HepG2 (cell line): ENCODE data around the gene MAGI1. TPM values are rescaled to one million over a fixed set of nuclear protein-coding genes. Genes with fewer than 3 reads are reported as not detected.

Experiments
- ATAC-seq: fragments of 200-7000 bp; cut with Tn5 transposase; 3 replicates; pipeline ENCODE4 v1.9.1; 2020; ENCODE audit warnings: mild to moderate bottlenecking, moderate library complexity
- BruUV-seq: library from RNA; stranded (reverse); fragments of 400-500 nt; replicated peaks from 2 replicates; lab custom pipeline; 2021; lab: Mats Ljungman, UMichigan
- CTCF ChIA-PET: fragments of 300-600 bp; formaldehyde crosslinking; extraction: SDS; loops from one replicate; lab custom pipeline; 2021; ENCODE audit warnings: low total read pairs, inconsistent platforms, low intra/inter-chr PET ratio; lab: Yijun Ruan, JAX
- POLR2A ChIA-PET: fragments of 350-600 bp; sonication (Branson Sonifier 250); formaldehyde crosslinking; loops from one replicate; lab custom pipeline; 2020; ENCODE audit warnings: antibody characterized with exemption, inconsistent platforms; lab: Yijun Ruan, JAX
- DNase-seq: peaks from one replicate; pipeline ENCODE4 v3.0.0-alpha.2; 2015; ENCODE audit warnings: low spot score
- FAIRE-seq: peaks from 3 replicates; lab custom pipeline; 2011; peaks lifted over from hg19 to GRCh38; lab: Jason Lieb, UNC
- H2AFZ ChIP-seq: one replicate; pipeline ENCODE4 v1.6.1; 2011; ENCODE audit warnings: low read length, inconsistent platforms
- H3K27ac ChIP-seq: fragments of 300-600 bp; 3 replicates; pipeline ENCODE4 v1.8.0; 2011; ENCODE audit warnings: mixed run types, mild to moderate bottlenecking, mixed read lengths, low read length, inconsistent platforms; ENCODE audit not compliant: insufficient read depth; ENCODE audit errors: extremely low read length
- H3K27me3 ChIP-seq, 2 experiments: fragments of 200-600 bp in 1 of 2; 2 replicates in 1 of 2; 3 replicates in 1 of 2; pipeline versions ENCODE4 v1.6.0 to v1.8.0; 2011; ENCODE audit warnings: low read length in 2 of 2, mild to moderate bottlenecking in 2 of 2, moderate library complexity in 2 of 2, inconsistent platforms in 1 of 2; ENCODE audit not compliant: insufficient read depth in 2 of 2, control insufficient read depth in 1 of 2
- H3K36me3 ChIP-seq, 2 experiments: fragments of 200-600 bp in 1 of 2; replicated peaks in 1 of 2; 2 replicates in 1 of 2; 3 replicates in 1 of 2; pipeline versions ENCODE4 v1.5.1 to v1.8.0; 2011; ENCODE audit warnings: low read length in 2 of 2, inconsistent platforms in 1 of 2; ENCODE audit not compliant: insufficient read depth in 2 of 2, control insufficient read depth in 1 of 2
- H3K4me1 ChIP-seq: 2 replicates; pipeline ENCODE4 v1.5.1; 2012; ENCODE audit warnings: low read length, inconsistent platforms; ENCODE audit not compliant: insufficient read depth
- H3K4me2 ChIP-seq: 2 replicates; pipeline ENCODE4 v1.6.0; 2011; ENCODE audit warnings: low read depth, low read length, inconsistent platforms
- H3K4me3 ChIP-seq, 3 experiments: fragments of 200-600 bp in 1 of 3; sonication (generic), shearing (Covaris generic) in 1 of 3; replicated peaks in 1 of 3; 2 replicates each; pipeline ENCODE4 v1.5.1; 2011 to 2016; ENCODE audit warnings: low read length in 3 of 3, inconsistent platforms in 2 of 3, low read depth in 2 of 3, mild to moderate bottlenecking in 2 of 3, control low read depth in 1 of 3, mixed read lengths in 1 of 3; ENCODE audit not compliant: insufficient read depth in 1 of 3
- H3K79me2 ChIP-seq: one replicate; pipeline ENCODE4 v1.6.1; 2011; ENCODE audit warnings: low read length, inconsistent platforms; ENCODE audit not compliant: insufficient read depth
- H3K9ac ChIP-seq: 2 replicates; pipeline ENCODE4 v1.6.0; 2011; ENCODE audit warnings: mild to moderate bottlenecking, low read depth, low read length, inconsistent platforms; ENCODE audit not compliant: insufficient read depth
- H3K9me3 ChIP-seq: 2 replicates; pipeline ENCODE4 v1.5.1; 2012; ENCODE audit warnings: mild to moderate bottlenecking, low read length
- H4K20me1 ChIP-seq: 2 replicates; pipeline ENCODE4 v1.6.0; 2011; ENCODE audit warnings: inconsistent platforms, mild to moderate bottlenecking, low read length, moderate library complexity; ENCODE audit not compliant: insufficient read depth
- DPF2 ChIP-seq: sonication (generic); formaldehyde crosslinking; IDR thresholded peaks from 2 replicates; pipeline ENCODE4 v1.4.0; 2020; ENCODE audit warnings: mild to moderate bottlenecking, low read depth, missing genetic modification reagents, borderline replicate concordance
- KAT8 ChIP-seq: IDR thresholded peaks from 2 replicates; pipeline ENCODE4 v1.6.1; 2016; ENCODE audit warnings: missing genetic modification reagents, missing compliant biosample characterization
- MYNN ChIP-seq: sonication (generic); formaldehyde crosslinking; IDR thresholded peaks from 2 replicates; pipeline ENCODE4 v1.4.0; 2020; ENCODE audit warnings: mild to moderate bottlenecking, low read depth, missing genetic modification reagents
- NR2F2 ChIP-seq: IDR thresholded peaks from 2 replicates; pipeline ENCODE4 v1.6.1; 2012; ENCODE audit warnings: low read depth, inconsistent platforms, borderline replicate concordance
- REL ChIP-seq: sonication (generic); formaldehyde crosslinking; conservative IDR thresholded peaks from 2 replicates; pipeline ENCODE4 v1.8.0; 2022; ENCODE audit warnings: mild to moderate bottlenecking, missing genetic modification reagents, moderate library complexity
- RNF2 ChIP-seq: fragments of 450-650 bp; conservative IDR thresholded peaks from 2 replicates; pipeline ENCODE4 v1.6.1; 2016; ENCODE audit warnings: low read depth
- ZMYM4 ChIP-seq: sonication (generic); formaldehyde crosslinking; IDR thresholded peaks from 2 replicates; pipeline ENCODE4 v1.8.1; 2023; ENCODE audit warnings: mild to moderate bottlenecking, missing genetic modification reagents
- ZNF207 ChIP-seq: fragments of 450-650 bp; IDR thresholded peaks from 2 replicates; pipeline ENCODE4 v1.6.1; 2016; ENCODE audit warnings: antibody characterized with exemption, borderline replicate concordance
- ZNF282 ChIP-seq: fragments of 450-650 bp; IDR thresholded peaks from 2 replicates; pipeline ENCODE4 v1.6.1; 2018; ENCODE audit not compliant: partially characterized antibody
- WGBS: methylation state at CpG from one replicate; pipeline ENCODE4 v1.1.6; 2017; ENCODE audit warnings: low lambda C conversion rate; 5-methylcytosine and 5-hydroxymethylcytosine counted together
- in situ Hi-C: cut with HindIII; loops from 2 replicates; pipeline ENCODE4 v1.10.0; 2017; ENCODE audit warnings: low pct_unique_long_range_greater_than_20kb; ENCODE audit not compliant: extremely low pct_ligation_motif_present
- intact Hi-C: fragments of 100-400 bp; cut with micrococcal nuclease; formaldehyde crosslinking; loops from one replicate; pipeline ENCODE4 v1.10.0; 2022; ENCODE audit not compliant: unreplicated experiment
- polyA plus RNA-seq, 8 experiments: library from polyadenylated mRNA; depleted of rRNA in 3 of 8; stranded (reverse) in 7 of 8; unstranded in 1 of 8; fragments of >200 nt; fragmentation: Illumina TruSeq in 4 of 8; extraction: Trizol in 4 of 8; gene quantifications; 2 replicates each; pipeline versions ENCODE4 v1.2.1 to v1.2.3, GENCODE V29; 2011 to 2016; ENCODE audit warnings: low read depth in 4 of 8, missing spikeins in 1 of 8, mixed read lengths in 1 of 8; ENCODE audit not compliant: insufficient read depth in 1 of 8
- total RNA-seq, 5 experiments: library from RNA; depleted of rRNA; stranded (reverse); fragments of >200 nt; fragmentation: Illumina TruSeq; extraction: Trizol; gene quantifications; 2 replicates each; pipeline ENCODE4 v1.2.3, GENCODE V29; 2016; ENCODE audit warnings: low read depth in 1 of 5
- TF ChIP-seq, protein P1 (sequence below): sonication (generic); formaldehyde crosslinking; IDR thresholded peaks from 2 replicates; pipeline ENCODE4 v1.4.0; 2020; ENCODE audit warnings: mild to moderate bottlenecking, missing genetic modification reagents

The MAGI1 gene
- total and polyA plus RNA-seq, 2 of the 13 experiments (the other 11 are each of a cell fraction or from before 2014, with no cell fraction given), result 22.2 to 26.0 TPM

DNA sequence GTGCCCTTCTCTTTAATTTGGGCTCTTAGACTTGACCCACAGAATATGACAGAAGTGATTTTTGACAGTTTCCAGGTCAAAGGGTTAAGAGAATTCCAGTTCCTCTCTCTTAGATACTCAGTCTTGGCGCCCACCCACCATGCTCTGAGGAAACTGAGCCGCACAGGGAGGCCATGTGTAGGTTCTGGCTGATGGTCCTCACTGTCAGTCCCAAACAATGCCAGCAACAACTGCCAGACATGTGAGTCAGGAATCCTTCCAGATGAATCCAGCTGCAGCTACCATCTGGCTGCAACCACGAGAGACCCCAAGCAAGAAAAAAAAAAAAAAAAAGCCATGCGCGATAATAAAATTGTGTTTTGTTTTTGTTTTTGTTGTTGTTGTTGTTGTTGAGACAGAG is 326.6 kb downstream of the MAGI1 start:
- TF ChIP-seq RNF2 (no peak), KAT8 (CRISPR knock-in tag) (no peak), MYNN (no peak), REL (no peak), ZNF207 (no peak), DPF2 (CRISPR knock-in tag) (no peak)
- Histone ChIP-seq H3K27me3 (no peaks in the 10 kb centered on the region), H3K4me2 (no peak overlapping the region), H2AFZ (no peak overlapping the region), H3K36me3 (peaks cover 0 to 1% of the 10 kb centered on the region in 2 experiments; a peak in 1 of 5 replicates), H3K9me3 (no peaks in the 10 kb centered on the region), H3K27ac (no peak overlapping the region), H3K4me3 (no peak overlapping the region), H4K20me1 (no peaks in the 10 kb centered on the region), H3K4me1 (no peaks in the 10 kb centered on the region; the same call in 1 of the 2 replicates), H3K79me2 (peaks cover 7% of the 10 kb centered on the region), H3K9ac (no peak overlapping the region)
- ATAC-seq, result no peak
- intact Hi-C loops, result no loop called here
- BruUV-seq, result no TSS peak
- FAIRE-seq, result no peak
- ChIA-PET CTCF (no interaction called here), POLR2A (no interaction called here)
- in situ Hi-C loops, result no loop called here
- no peak for DNase-seq
- 98% methylated on average over 5 of the region's 5 CpGs for WGBS

GRCh38 chr3:65706776-65707568 is 331.7 kb downstream of the MAGI1 start:
- ChIA-PET CTCF (no interaction called here), POLR2A (no interaction called here)
- BruUV-seq, result no TSS peak
- no peaks in the 10 kb centered on the region for H3K9me3 ChIP-seq
- H3K36me3 ChIP-seq, result no peaks in the 10 kb centered on the region; a peak in 1 of 5 replicates
- 96% methylated on average over 13 of the region's 13 CpGs for WGBS
- ATAC-seq (no peak), FAIRE-seq (no peak), DNase-seq (no peak)
- H3K27ac ChIP-seq, result no peak overlapping the region
- H3K4me3 ChIP-seq, result no peak overlapping the region
- intact Hi-C loops, result no loop called here
- H3K79me2 ChIP-seq, result peaks cover 6% of the 10 kb centered on the region
- H3K9ac ChIP-seq, result no peak overlapping the region
- no peak overlapping the region for H2AFZ ChIP-seq
- H3K4me1 ChIP-seq, result no peaks in the 10 kb centered on the region
- no peak overlapping the region for H3K4me2 ChIP-seq
- H3K27me3 ChIP-seq, result no peaks in the 10 kb centered on the region
- peaks cover 4% of the 10 kb centered on the region; the same call in 1 of the 2 replicates for H4K20me1 ChIP-seq
- TF ChIP-seq NR2F2, result no peak
- TF ChIP-seq ZMYM4, result no peak
- TF ChIP-seq ZNF282, result no peak
- TF ChIP-seq, protein P1, sequence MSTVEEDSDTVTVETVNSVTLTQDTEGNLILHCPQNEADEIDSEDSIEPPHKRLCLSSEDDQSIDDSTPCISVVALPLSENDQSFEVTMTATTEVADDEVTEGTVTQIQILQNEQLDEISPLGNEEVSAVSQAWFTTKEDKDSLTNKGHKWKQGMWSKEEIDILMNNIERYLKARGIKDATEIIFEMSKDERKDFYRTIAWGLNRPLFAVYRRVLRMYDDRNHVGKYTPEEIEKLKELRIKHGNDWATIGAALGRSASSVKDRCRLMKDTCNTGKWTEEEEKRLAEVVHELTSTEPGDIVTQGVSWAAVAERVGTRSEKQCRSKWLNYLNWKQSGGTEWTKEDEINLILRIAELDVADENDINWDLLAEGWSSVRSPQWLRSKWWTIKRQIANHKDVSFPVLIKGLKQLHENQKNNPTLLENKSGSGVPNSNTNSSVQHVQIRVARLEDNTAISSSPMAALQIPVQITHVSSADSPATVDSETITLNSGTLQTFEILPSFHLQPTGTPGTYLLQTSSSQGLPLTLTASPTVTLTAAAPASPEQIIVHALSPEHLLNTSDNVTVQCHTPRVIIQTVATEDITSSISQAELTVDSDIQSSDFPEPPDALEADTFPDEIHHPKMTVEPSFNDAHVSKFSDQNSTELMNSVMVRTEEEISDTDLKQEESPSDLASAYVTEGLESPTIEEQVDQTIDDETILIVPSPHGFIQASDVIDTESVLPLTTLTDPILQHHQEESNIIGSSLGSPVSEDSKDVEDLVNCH (CRISPR knock-in tag), result no peak
- TF ChIP-seq, all 625 proteins: peak for 0
- in situ Hi-C loops, result no loop called here
